Stromal cell of bone marrow (primary cell): ENCODE measurements around the gene ZNF208.
"Not testable (repeated sequence)": the region's sequence is repeated elsewhere in the genome, so short reads cannot be mapped to it uniquely, and the experiment has no call there.

Experiments
- DNase-seq: peaks from one replicate; pipeline ENCODE4 v3.0.0-alpha.2; 2012; ENCODE audit warnings: low read depth

ZNF208 gene

GRCh38 chr19:21884786-21885185 lies 126.0 kb downstream of the ZNF208 start:
- not testable (repeated sequence) for DNase-seq

GRCh38 chr19:21883516-21883915 lies 127.2 kb downstream of the ZNF208 start:
- DNase-seq, result no peak
